ENCODE measurements around the gene LARP4. TPM values are rescaled to one million over a fixed set of nuclear protein-coding genes. Genes with fewer than 3 reads are reported as not detected.

LARP4 gene
- total RNA-seq, 1 donor from 2014 or later = 40.9 TPM

DNA sequence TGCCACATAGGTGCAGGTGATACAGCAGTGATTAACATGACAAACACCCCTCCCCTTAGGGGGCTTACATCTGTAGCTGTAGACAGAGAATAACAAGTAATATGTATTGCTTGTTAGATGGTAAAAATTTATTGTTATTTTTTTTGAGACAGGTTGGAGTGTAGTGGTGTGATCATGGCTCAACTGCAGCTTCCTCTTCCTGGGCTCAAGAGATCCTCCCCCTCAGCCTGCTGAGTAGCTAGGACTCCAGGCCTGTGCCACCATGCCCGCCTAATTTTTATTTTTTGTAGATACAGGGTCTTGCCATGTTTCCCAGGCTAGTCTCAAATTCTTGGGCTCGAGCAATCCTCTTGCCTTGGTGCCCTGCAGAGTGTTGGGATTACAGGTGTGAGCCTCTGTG, 123.9 kb downstream of the LARP4 start:
- no peak for DNase-seq (ENCODE audit: low read depth in 2 of 2)

GRCh38 chr12:50525422-50525821, 124.7 kb downstream of the LARP4 start:
- DNase-seq (ENCODE audit: low read depth in 2 of 2) = no peak

- DNase-seq (ENCODE audit: low read depth in 2 of 2) = no peak
Measured at GRCh38 chr12:50527359-50527726, 126.7 kb downstream of the LARP4 start.

GRCh38 chr12:50528800-50529199, 128.1 kb downstream of the LARP4 start:
- DNase-seq (ENCODE audit: low read depth in 2 of 2) = no peak

GRCh38 chr12:50529345-50529744, 128.7 kb downstream of the LARP4 start:
- DNase-seq (ENCODE audit: low read depth in 2 of 2) = no peak

Other genes starting within 250 kb of the LARP4 start
- gene CERS5, start 233.5 kb upstream of the LARP4 start, total RNA-seq = 28.8 and 33.9 TPM in 2 replicates
- gene LIMA1, start 117.4 kb upstream of the LARP4 start, total RNA-seq = 20.2 and 22.7 TPM in 2 replicates
- gene FAM186A, start 4.3 kb upstream of the LARP4 start, total RNA-seq = not detected in 2 replicates
- 22.6 and 22.7 TPM in 2 replicates for gene DIP2B, start 104.1 kb downstream of the LARP4 start, total RNA-seq

Data from lung microvascular endothelial cell (primary cell).